NCI-H1436 (cell line): ENCODE data around the gene CARD6.
A peak's percentile ranks its signal among the peaks of the same experiment; 100 is the strongest.
"Not testable (repeated sequence)": the region's sequence is repeated elsewhere in the genome, so short reads cannot be mapped to it uniquely, and the experiment has no call there.

ENCODE experiments used
- DNase-seq: peaks from one replicate; lab custom pipeline; 2025; lab: John Stamatoyannopoulos, UW

CARD6 gene

DNA sequence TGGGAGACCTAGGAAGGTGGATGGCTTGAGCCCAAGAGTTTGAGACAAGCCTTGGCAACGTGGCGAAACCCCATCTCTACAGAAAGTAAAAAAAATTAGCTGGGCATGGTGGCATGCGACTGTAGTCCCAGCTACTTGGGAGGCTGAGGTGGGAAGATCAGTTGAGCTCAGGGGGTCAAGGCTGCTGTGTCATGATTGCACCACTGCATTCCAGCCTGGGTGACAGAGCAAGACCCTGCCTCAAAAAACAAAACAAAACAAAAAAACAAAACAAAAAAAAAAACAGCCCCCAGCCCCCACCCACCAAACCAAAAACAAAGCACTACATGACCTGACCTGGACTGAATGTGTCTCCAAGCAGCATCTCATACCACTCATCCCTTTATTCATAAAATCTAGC is 34.8 kb downstream of the CARD6 start:
- DNase-seq: no peak

DNA sequence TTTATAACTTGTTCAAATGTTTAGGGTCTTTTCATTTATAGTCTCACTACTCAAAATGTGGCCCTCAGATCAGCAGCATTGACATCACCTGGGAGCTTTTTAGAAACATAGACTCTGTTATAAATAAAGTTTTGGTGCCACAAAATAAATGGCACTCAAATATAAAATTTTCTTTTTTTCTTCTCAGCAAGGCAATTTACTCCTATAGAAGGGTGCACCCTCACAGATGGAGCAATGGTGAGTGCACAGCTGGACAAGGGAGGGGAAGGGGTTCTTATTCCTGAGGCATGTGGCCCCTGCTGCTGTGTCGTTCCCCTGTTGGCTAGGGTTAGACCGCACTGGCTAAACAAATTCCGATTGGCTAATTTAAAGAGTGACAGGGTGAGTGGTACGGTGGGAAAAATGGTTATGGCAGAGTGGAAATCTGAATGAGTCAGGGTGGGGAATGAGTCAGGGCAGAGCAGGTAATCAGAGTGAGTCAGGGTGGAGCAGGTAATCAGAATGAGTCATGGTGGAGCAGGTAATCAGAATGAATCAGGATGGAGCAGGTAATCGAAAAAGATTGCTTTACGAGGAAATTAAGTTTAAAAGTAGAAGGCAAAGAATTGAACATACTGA is 36.3 kb downstream of the CARD6 start:
- DNase-seq: no peak

DNA sequence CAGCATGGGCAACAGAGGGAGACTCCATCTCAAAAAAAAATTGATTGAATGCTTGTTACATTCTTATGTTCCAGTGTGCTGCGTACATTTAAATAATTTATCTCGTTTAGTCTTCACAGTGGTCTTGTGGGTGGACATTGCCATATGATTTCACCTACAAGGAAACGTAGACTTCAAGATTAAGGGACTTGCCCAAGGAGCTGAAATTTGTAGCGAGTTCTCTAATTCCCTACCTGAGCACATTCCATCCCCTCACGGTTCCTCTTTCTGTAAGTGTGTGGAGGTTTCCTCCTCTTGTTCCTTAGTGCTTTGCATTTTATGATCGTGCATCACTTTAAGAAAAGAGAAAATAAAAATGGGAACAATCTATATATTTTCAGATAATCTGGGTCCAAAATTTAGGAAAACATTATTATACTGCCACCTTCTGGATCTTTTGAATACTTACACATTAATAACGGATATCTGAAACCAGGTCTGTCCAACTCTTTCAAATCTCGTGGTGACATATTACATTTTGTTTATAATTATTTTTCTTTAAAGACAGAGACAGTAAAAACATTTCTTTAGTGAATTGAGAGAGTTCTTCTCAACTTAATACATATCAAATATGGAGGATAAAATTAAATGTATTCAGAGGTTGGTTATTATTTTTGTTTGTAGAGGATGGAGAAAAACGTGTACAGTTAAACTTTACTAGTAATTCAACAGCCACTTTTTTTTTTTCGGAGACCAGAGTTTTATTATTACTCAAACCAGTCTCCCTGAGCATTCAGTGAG is 38.2 kb downstream of the CARD6 start:
- no peak for DNase-seq

DNA sequence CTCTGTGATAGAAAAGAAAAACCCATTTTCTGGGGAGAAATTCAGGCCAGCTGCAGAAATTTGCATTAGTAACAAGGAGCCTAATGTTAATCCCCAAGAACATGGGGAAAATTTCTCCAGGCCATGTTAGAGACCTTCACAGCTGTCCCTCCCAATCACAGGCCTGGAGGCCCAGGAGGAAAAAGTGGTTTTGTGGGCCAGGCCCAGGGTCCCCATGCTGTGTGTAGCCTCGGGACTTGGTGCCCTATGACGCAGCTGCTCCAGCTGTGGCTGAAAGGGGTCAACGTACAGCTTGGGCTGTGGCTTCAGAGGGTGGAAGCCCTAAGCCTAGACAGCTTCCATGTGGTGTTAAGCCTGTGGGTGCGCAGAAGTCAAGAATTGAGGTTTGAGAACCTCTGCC is 41.1 kb downstream of the CARD6 start:
- no peak for DNase-seq

DNA sequence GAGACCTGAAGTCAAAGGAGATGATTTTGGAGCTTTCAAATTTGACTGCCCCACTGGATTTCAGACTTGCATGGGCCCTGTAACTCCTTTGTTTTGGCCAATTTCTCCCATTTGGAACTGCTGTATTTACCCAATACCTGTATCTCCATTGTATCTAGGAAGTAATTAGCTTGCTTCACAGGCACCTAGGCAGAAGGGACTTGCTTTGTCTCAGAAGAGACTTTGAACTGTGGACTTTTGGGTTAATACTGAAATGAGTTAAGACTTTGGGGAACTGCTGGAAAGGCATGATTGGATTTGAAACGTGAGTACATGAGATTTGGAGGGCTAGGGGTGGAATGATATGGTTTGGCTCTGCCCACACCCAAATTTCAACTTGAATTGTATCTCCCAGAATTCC is 41.9 kb downstream of the CARD6 start:
- not testable (repeated sequence) for DNase-seq

DNA sequence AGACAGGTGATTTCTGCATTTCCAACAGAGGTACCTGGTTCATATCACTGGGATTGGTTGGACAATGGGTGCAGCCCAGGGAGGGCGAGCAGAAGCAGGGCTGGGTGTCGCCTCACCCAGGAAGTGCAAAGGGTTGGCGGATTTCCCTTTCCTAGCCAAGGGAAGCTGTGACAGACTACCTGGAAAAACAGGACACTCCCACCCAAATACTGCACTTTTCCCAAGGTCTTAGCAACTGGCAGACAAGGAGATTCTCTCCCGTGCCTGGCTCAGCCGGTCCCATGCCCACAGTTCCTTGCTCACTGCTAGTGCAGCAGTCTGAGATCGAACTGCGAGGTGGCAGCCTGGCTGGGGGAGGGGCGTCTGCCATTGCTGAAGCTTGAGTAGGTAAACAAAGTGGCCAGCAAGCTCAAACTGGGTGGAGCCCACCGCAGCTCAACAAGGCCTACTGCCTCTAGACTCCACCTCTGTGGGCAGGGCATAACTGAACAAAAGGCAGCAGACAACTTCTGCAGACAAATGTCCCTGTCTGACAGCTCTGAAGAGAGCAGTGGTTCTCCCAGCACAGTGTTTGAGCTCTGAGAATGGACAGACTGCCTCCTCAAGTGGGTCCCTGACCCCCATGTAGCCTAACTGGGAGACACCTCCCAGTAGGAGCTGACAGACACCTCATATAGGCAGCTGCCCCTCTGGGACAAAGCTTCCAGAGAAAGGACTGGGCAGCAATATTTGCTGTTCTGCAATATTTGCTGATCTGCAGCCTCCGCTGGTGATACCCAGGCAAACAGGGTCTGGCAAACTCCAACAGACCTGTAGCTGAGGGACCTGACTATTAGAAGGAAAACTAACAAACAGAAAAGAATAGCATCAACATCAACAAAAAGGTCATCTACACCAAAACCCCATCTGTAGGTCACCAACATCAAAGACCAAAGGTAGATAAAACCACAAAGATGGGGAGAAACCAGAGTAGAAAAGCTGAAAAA is 54.6 kb downstream of the CARD6 start:
- not testable (repeated sequence) for DNase-seq

DNA sequence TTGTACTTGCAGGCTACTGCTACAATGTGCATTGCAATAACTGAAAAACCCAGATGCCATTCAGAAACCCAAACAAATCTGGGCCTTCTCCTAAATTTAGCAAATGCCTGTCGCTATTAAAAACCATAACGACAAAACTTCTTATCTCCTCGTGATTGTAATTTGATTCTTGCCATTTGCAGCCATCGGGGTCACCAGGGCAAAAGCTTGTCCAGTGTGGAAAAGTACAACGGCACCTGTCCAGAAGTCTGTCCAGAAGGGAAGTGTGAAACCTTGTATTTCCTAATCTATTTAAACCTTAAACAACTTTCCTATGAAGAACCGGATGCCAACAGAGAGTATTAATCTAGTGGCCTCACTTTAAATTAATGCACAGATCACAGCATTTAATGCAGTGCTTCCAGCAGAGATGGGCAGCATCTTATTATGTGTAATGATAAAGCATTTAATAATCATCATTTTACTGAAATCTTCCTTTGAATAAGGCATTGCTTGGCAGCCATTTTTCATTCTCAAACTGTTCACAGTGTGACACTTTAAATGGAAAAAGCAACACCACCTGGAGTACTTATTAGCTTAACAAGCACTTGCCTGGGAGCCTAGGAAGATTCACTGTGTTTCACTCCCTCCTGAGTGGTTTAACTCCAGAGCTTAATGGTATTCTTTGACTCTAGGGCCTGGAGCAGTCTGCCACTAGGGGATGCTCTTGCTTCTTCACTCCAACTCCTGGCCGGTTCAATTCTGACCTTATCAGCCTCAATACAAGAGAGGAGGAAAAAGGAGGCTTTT is 63.2 kb downstream of the CARD6 start:
- peak; percentile 23 for DNase-seq

DNA sequence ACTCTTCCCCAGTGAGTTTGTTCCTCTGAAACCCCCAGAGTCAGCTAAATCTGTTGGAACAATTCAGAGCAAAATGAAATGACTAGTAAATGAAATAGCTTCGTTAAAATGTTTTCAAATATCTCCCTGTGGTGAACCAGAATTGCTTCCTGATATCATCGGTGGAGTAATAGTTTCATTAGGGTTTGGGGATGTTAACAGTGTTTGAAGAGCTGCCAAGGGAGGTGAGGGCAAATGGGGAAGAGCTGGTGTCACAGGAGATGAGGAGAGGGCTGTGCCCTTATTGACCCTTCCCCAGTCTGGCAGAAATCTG is 63.8 kb downstream of the CARD6 start:
- DNase-seq: no peak

DNA sequence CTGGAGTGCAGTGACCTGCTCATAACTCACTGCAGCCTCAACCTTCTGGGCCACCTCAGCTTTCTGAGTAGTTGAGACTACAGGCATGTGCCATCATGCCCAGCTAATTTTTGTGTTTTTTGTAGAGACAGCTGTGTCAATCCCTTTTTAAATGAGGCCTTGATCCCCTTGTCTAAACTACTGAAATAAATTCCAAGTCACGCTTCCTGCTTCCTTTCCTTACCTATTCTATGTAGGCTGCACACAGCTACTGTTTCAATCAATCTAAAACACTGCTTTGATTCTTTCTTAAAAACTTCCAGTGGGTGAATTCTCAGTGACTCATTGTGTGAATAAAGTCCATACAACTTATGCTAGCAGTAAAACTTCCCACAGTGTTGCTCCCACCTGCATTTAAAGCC is 65.2 kb downstream of the CARD6 start:
- no peak for DNase-seq

DNA sequence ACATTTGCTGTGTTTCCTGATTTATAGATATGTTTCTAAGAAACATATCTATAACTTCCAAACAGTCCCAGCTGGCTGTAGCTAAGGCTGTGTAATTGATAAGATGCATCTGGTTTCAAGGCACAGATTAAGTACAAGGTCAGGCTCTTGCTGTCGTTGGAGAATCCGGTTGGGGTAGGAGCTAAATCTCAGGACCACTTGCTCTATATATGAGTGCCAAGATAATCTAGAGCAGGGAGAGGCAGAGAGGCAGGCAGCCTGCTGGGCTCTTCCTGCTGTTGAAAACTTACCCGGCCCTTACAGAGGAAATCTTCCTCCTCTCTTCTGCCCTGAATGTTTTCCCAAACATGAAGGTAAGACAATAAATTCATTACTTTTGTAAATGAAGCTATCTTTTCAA is 68.1 kb downstream of the CARD6 start, which contains the start of gene C7:
TSS of gene C7 (plus strand) at position 234 of the 400 bp plus-strand sequence. CDS start at position 348, 114 bp downstream.
- no peak for DNase-seq

DNA sequence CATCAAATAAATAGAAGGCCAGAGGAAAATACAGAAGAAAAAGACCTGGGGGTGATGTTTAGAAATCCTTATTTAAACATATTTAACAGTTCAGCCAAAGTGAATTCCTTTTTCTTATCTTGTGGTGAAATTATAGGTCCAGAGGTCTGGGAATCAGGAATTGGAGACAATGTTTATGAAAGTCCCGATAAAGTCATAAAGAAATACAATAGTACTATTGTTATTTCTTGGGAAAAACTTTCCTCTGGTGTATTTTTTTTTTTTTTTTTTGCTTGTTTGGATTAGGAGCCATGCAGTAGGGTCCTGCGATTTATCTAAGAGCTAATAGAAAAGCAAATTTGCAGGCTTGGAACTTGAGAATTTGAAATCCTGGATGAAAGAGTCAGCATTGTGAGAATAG is 68.6 kb downstream of the CARD6 start:
- no peak for DNase-seq
